Activated naive CD4-positive, alpha-beta T cell treated with anti-CD3 and anti-CD28 coated beads, Interleukin-2, amount 50 U/mL, for 24 hours (primary cell): ENCODE results near the gene HORMAD2.
"Not testable (repeated sequence)": the region's sequence is repeated elsewhere in the genome, so short reads cannot be mapped to it uniquely, and the experiment has no call there.

ENCODE experiments used
- H3K27ac Mint-ChIP-seq: one replicate; pipeline ENCODE4 v1.8.0; 2021; ENCODE audit warnings: mild to moderate bottlenecking, mixed read lengths
- H3K27me3 Mint-ChIP-seq: one replicate; pipeline ENCODE4 v1.8.0; 2021; ENCODE audit warnings: mixed read lengths
- H3K36me3 Mint-ChIP-seq: one replicate; pipeline ENCODE4 v1.8.0; 2021; ENCODE audit warnings: mixed read lengths
- H3K4me1 Mint-ChIP-seq: one replicate; pipeline ENCODE4 v1.8.0; 2021; ENCODE audit warnings: mixed read lengths
- H3K4me3 Mint-ChIP-seq: one replicate; pipeline ENCODE4 v1.8.0; 2021; ENCODE audit warnings: mild to moderate bottlenecking, mixed read lengths
- H3K9me3 Mint-ChIP-seq: one replicate; pipeline ENCODE4 v1.8.0; 2021; ENCODE audit warnings: mixed read lengths

HORMAD2 gene

GRCh38 chr22:30046716-30047363, 33.4 kb upstream of the HORMAD2 start:
- no peak overlapping the region for H3K4me3 Mint-ChIP-seq
- H3K4me1 Mint-ChIP-seq, result peaks cover 12% of the 10 kb centered on the region
- peaks cover 3% of the 10 kb centered on the region for H3K27me3 Mint-ChIP-seq
- H3K36me3 Mint-ChIP-seq, result peaks cover 1% of the 10 kb centered on the region
- H3K27ac Mint-ChIP-seq, result no peak overlapping the region
- H3K9me3 Mint-ChIP-seq, result no peaks in the 10 kb centered on the region

- Mint-ChIP-seq H3K9me3 (no peaks in the 10 kb centered on the region), H3K4me1 (peaks cover 12% of the 10 kb centered on the region), H3K4me3 (peak overlapping the region; percentile 44), H3K27me3 (peaks cover 3% of the 10 kb centered on the region), H3K27ac (no peak overlapping the region), H3K36me3 (no peaks in the 10 kb centered on the region)
Measured at GRCh38 chr22:30047364-30047738, 32.9 kb upstream of the HORMAD2 start.

- Mint-ChIP-seq H3K4me1 (peaks cover 12% of the 10 kb centered on the region), H3K27ac (no peak overlapping the region), H3K9me3 (no peaks in the 10 kb centered on the region), H3K36me3 (no peaks in the 10 kb centered on the region), H3K4me3 (no peak overlapping the region), H3K27me3 (no peaks in the 10 kb centered on the region)
Measured at GRCh38 chr22:30048681-30049080, 31.6 kb upstream of the HORMAD2 start.

- no peaks in the 10 kb centered on the region for H3K4me1 Mint-ChIP-seq
- no peak overlapping the region for H3K4me3 Mint-ChIP-seq
- H3K36me3 Mint-ChIP-seq, result peaks cover 7% of the 10 kb centered on the region
- H3K27me3 Mint-ChIP-seq, result peaks cover 2% of the 10 kb centered on the region
- H3K27ac Mint-ChIP-seq, result no peak overlapping the region
- H3K9me3 Mint-ChIP-seq, result peaks cover 9% of the 10 kb centered on the region
Measured at GRCh38 chr22:30054067-30054763, 26.0 kb upstream of the HORMAD2 start.

- Mint-ChIP-seq H3K9me3 (peaks cover 12% of the 10 kb centered on the region), H3K27ac (no peak overlapping the region), H3K27me3 (peaks cover 2% of the 10 kb centered on the region), H3K4me3 (no peak overlapping the region), H3K4me1 (no peaks in the 10 kb centered on the region), H3K36me3 (peaks cover 7% of the 10 kb centered on the region)
Measured at GRCh38 chr22:30054764-30055069, 25.5 kb upstream of the HORMAD2 start.

GRCh38 chr22:30056015-30056414, 24.2 kb upstream of the HORMAD2 start:
- Mint-ChIP-seq H3K9me3 (peaks cover 12% of the 10 kb centered on the region), H3K36me3 (peaks cover 7% of the 10 kb centered on the region)

GRCh38 chr22:30057375-30057774, 22.9 kb upstream of the HORMAD2 start:
- Mint-ChIP-seq H3K9me3 (peaks cover 12% of the 10 kb centered on the region), H3K36me3 (peaks cover 7% of the 10 kb centered on the region), H3K4me1 (no peaks in the 10 kb centered on the region), H3K27ac (no peak overlapping the region), H3K27me3 (peaks cover 2% of the 10 kb centered on the region), H3K4me3 (no peak overlapping the region)

More at GRCh38 chr22:30056015-30056414, 24.2 kb upstream of the HORMAD2 start:
- H3K27ac Mint-ChIP-seq, result no peak overlapping the region
- H3K4me3 Mint-ChIP-seq, result no peak overlapping the region
- peaks cover 2% of the 10 kb centered on the region for H3K27me3 Mint-ChIP-seq
- no peaks in the 10 kb centered on the region for H3K4me1 Mint-ChIP-seq

GRCh38 chr22:30059346-30060020, 20.8 kb upstream of the HORMAD2 start:
- not testable (repeated sequence) for H3K27me3 Mint-ChIP-seq, H3K4me3 Mint-ChIP-seq, H3K27ac Mint-ChIP-seq, H3K4me1 Mint-ChIP-seq
- H3K36me3 Mint-ChIP-seq, result peaks cover 14% of the 10 kb centered on the region
- H3K9me3 Mint-ChIP-seq, result peaks cover 28% of the 10 kb centered on the region

GRCh38 chr22:30061094-30061493, 19.2 kb upstream of the HORMAD2 start:
- Mint-ChIP-seq H3K36me3 (peaks cover 14% of the 10 kb centered on the region), H3K9me3 (peaks cover 28% of the 10 kb centered on the region)
- not testable (repeated sequence) for H3K4me3 Mint-ChIP-seq, H3K27me3 Mint-ChIP-seq, H3K27ac Mint-ChIP-seq, H3K4me1 Mint-ChIP-seq

- Mint-ChIP-seq H3K27ac (no peak overlapping the region), H3K4me3 (no peak overlapping the region), H3K9me3 (peaks cover 28% of the 10 kb centered on the region), H3K36me3 (peaks cover 10% of the 10 kb centered on the region), H3K4me1 (no peaks in the 10 kb centered on the region), H3K27me3 (peaks cover 6% of the 10 kb centered on the region)
Measured at GRCh38 chr22:30062259-30062658, 18.0 kb upstream of the HORMAD2 start.

GRCh38 chr22:30062950-30063349, 17.3 kb upstream of the HORMAD2 start:
- H3K27ac Mint-ChIP-seq, result no peak overlapping the region
- peaks cover 4% of the 10 kb centered on the region for H3K27me3 Mint-ChIP-seq
- H3K9me3 Mint-ChIP-seq, result peaks cover 28% of the 10 kb centered on the region
- H3K36me3 Mint-ChIP-seq, result peaks cover 8% of the 10 kb centered on the region
- no peaks in the 10 kb centered on the region for H3K4me1 Mint-ChIP-seq
- no peak overlapping the region for H3K4me3 Mint-ChIP-seq

- H3K27me3 Mint-ChIP-seq, result peaks cover 4% of the 10 kb centered on the region
- no peaks in the 10 kb centered on the region for H3K4me1 Mint-ChIP-seq
- peaks cover 20% of the 10 kb centered on the region for H3K9me3 Mint-ChIP-seq
Measured at GRCh38 chr22:30064172-30064571, 16.1 kb upstream of the HORMAD2 start.

GRCh38 chr22:30073743-30074142, 6.5 kb upstream of the HORMAD2 start:
- no peak overlapping the region for H3K27ac Mint-ChIP-seq
- peaks cover 5% of the 10 kb centered on the region for H3K27me3 Mint-ChIP-seq
- no peaks in the 10 kb centered on the region for H3K36me3 Mint-ChIP-seq
- peaks cover 3% of the 10 kb centered on the region for H3K4me1 Mint-ChIP-seq
- no peaks in the 10 kb centered on the region for H3K9me3 Mint-ChIP-seq
- H3K4me3 Mint-ChIP-seq, result no peak overlapping the region

More at GRCh38 chr22:30064172-30064571, 16.1 kb upstream of the HORMAD2 start:
- Mint-ChIP-seq H3K27ac (no peak overlapping the region), H3K36me3 (peaks cover 8% of the 10 kb centered on the region), H3K4me3 (no peak overlapping the region)

- Mint-ChIP-seq H3K4me1 (peaks cover 7% of the 10 kb centered on the region), H3K36me3 (no peaks in the 10 kb centered on the region), H3K4me3 (no peak overlapping the region), H3K27ac (no peak overlapping the region), H3K9me3 (no peaks in the 10 kb centered on the region), H3K27me3 (peaks cover 5% of the 10 kb centered on the region)
Measured at GRCh38 chr22:30074147-30074546, 6.1 kb upstream of the HORMAD2 start.

GRCh38 chr22:30074994-30075393, 5.3 kb upstream of the HORMAD2 start:
- no peak overlapping the region for H3K4me3 Mint-ChIP-seq
- no peaks in the 10 kb centered on the region for H3K36me3 Mint-ChIP-seq
- H3K4me1 Mint-ChIP-seq, result peaks cover 8% of the 10 kb centered on the region
- peaks cover 3% of the 10 kb centered on the region for H3K27me3 Mint-ChIP-seq
- H3K9me3 Mint-ChIP-seq, result no peaks in the 10 kb centered on the region
- no peak overlapping the region for H3K27ac Mint-ChIP-seq

- no peak overlapping the region for H3K27ac Mint-ChIP-seq
- no peaks in the 10 kb centered on the region for H3K36me3 Mint-ChIP-seq
- H3K4me3 Mint-ChIP-seq, result no peak overlapping the region
- H3K27me3 Mint-ChIP-seq, result peaks cover 3% of the 10 kb centered on the region
- H3K9me3 Mint-ChIP-seq, result no peaks in the 10 kb centered on the region
- H3K4me1 Mint-ChIP-seq, result peaks cover 8% of the 10 kb centered on the region
Measured at GRCh38 chr22:30077279-30077880, 2.9 kb upstream of the HORMAD2 start.
